Stimulated activated CD8-positive, alpha-beta memory T cell treated with anti-CD3 and anti-CD28 coated beads, Interleukin-7, amount 100 ng/mL, for 1 hour (primary cell): Measurements from ENCODE around the gene TYRO3.
"Not testable (repeated sequence)": the region's sequence is repeated elsewhere in the genome, so short reads cannot be mapped to it uniquely, and the experiment has no call there.

Experiments used
- DNase-seq, 2 donors: peaks; one replicate each; pipeline ENCODE4 v3.0.0-alpha.2; 2020; ENCODE audit warnings: low read depth in 2 of 2

Gene TYRO3

DNA sequence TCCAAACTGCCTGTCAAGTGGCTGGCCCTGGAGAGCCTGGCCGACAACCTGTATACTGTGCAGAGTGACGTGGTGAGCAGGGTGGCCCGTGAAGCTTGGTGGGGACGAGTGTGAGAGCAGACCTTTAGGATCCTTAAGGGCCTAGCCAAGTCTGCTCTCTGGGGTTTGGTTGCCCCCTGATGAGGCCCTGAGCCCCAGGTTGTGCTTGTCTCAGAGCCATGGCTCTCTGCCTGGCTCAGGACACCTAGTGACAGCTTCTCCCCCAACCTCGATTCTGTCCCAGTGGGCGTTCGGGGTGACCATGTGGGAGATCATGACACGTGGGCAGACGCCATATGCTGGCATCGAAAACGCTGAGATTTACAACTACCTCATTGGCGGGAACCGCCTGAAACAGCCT, 14.4 kb downstream of the TYRO3 start:
- DNase-seq, result no peak

DNA sequence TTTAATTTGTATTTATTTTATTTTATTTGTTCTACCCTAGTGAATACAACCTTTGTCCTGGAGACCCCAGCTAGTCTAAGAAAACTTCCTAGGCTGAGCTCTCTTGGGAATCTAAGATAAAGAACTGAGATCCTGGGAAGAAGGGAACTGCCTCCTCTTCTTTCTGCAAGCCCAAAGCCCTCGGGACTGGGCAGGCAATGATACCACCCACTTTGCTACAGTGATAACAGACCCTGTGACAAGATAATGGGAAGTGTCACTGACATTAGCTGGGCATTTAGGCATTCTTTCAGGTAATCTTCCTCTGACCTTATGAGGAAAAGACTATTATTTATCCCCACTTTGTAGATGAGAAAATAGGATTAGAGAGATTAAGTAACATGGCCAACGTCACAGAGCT, 15.1 kb downstream of the TYRO3 start:
- DNase-seq, result no peak

DNA sequence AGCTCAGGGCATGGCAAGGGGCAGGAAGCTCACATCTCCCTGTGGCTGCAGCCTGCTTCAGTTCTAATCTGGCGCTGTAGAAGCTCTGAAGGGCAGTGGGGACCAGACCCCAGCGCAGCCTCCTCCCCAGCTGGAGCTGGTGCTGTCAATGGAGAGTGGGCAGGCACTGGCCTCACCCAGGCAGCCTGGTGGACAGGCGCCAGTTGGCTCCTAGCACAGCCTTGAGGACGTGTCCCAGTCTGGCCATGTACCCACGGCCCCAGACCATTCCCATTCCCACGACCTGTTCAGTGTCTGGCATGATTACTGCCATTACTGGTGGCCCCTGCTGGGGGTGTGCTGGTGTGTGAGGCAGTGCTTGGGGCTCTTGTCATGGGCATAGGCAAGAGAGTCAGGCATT, 16.3 kb downstream of the TYRO3 start:
- DNase-seq, result no peak

DNA sequence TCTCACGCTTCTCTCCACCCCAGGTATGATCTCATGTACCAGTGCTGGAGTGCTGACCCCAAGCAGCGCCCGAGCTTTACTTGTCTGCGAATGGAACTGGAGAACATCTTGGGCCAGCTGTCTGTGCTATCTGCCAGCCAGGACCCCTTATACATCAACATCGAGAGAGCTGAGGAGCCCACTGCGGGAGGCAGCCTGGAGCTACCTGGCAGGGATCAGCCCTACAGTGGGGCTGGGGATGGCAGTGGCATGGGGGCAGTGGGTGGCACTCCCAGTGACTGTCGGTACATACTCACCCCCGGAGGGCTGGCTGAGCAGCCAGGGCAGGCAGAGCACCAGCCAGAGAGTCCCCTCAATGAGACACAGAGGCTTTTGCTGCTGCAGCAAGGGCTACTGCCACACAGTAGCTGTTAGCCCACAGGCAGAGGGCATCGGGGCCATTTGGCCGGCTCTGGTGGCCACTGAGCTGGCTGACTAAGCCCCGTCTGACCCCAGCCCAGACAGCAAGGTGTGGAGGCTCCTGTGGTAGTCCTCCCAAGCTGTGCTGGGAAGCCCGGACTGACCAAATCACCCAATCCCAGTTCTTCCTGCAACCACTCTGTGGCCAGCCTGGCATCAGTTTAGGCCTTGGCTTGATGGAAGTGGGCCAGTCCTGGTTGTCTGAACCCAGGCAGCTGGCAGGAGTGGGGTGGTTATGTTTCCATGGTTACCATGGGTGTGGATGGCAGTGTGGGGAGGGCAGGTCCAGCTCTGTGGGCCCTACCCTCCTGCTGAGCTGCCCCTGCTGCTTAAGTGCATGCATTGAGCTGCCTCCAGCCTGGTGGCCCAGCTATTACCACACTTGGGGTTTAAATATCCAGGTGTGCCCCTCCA, 19.1 kb downstream of the TYRO3 start:
- no peak for DNase-seq

DNA sequence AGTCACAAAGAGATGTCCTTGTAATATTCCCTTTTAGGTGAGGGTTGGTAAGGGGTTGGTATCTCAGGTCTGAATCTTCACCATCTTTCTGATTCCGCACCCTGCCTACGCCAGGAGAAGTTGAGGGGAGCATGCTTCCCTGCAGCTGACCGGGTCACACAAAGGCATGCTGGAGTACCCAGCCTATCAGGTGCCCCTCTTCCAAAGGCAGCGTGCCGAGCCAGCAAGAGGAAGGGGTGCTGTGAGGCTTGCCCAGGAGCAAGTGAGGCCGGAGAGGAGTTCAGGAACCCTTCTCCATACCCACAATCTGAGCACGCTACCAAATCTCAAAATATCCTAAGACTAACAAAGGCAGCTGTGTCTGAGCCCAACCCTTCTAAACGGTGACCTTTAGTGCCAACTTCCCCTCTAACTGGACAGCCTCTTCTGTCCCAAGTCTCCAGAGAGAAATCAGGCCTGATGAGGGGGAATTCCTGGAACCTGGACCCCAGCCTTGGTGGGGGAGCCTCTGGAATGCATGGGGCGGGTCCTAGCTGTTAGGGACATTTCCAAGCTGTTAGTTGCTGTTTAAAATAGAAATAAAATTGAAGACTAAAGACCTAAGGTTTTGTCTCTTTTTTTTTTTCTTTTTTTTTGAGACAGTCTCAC, 19.8 kb downstream of the TYRO3 start:
- no peak for DNase-seq

DNA sequence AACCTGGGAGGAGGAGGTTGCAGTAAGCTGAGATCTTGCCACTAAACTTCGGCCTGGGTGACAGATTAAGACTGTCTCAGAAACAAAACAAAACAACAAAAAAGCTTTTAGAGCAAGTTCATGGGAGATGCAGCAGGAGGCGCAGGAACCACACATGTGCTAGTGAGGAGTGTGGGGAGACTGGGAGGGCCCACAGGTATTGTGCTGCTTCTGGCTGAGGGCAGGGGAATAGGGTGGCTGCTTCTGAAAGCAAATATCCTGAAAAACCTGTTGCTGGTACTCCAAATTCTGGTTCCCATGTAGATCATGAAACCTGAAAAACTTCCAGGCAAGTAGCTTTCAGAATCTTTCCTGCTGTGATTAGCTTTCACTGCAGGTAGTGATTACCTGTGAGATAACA, 22.1 kb downstream of the TYRO3 start:
- DNase-seq, result no peak

DNA sequence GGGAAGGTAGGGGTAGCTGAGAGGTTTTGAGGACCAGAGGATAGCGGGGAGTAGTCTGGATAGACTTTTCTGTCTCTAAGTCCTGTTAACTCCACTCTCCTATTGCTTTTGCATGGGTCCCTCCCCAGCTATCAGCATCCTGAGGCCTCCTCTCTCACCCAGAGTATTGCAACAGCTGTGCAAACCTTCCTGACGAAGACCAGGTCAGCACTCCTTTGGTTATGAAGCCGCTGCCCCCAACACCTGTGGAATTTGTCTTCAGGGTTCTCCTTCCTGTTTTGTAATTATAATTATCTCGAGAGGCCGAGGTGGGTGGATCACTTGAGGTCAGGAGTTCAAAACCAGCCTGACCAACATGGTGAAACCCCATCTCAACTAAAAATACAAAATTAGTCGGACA, 24.8 kb downstream of the TYRO3 start:
- no peak for DNase-seq

DNA sequence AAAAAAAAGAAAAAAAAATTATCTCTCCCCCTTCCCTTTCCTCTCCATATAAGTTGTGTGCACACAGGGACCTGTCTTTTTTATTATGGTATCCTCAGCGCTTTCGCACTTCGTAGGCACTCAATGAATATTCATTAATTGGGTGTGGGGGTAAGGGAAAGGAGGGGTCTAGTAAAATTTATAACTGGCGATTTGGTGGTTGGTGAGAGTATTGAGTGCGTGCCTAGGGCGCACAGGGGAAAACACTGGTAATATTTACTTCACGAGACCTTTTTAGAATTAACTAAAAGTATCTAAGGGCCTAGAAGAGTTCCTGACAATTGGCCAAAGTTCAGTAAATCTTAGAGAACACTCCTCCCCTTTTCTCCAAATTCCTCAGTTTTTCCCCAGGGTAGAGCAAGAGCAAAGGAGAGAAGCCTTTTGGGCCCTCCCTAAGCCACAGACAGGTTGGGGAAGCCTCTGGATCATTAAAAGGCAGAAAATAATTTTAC, 25.7 kb downstream of the TYRO3 start:
- DNase-seq, result no peak

DNA sequence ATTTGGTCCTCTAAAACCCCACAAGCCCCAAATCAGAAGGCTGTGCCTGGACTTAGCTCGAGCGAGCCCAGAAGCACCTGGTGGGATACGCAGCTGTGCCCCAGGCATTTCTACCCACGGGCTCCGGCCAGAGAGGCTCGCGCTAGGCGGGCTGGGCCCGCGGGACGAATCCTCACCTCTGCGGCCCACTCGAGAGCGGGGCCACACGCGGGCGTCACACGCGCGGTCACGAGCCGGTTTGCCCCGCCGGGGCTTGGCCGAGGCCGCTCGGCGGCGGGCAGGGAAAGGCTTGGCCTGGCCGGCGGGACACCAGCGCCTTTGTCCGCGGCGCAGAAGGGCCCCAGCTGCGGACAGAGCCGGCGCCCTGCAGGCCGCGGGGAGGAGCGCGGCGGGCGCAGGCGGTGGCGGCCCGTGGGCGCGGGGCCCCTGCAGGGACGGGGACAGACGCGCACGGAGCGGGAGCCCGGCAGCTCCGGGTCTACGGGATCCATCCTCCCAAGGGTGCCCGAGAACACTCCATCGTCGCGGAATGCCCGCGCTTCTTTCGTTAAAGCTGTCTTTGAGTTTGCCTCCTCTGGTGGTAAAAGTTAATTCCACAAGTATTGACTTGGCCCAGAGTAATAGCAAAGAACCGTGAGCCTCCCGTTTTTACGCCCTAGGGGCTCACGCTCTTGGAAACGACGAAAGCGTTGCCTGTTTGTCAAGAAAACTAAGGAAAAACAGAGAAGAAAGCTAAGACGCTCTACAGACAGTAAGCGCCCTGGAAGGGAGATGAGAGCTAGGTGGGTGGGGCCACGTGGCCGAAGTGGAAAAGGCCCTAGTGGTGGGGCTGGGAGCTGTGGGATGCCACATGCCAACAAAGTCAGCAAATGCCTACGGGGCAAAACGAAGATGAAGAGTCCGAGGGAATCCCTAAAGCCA, 26.4 kb downstream of the TYRO3 start:
- no peak for DNase-seq

DNA sequence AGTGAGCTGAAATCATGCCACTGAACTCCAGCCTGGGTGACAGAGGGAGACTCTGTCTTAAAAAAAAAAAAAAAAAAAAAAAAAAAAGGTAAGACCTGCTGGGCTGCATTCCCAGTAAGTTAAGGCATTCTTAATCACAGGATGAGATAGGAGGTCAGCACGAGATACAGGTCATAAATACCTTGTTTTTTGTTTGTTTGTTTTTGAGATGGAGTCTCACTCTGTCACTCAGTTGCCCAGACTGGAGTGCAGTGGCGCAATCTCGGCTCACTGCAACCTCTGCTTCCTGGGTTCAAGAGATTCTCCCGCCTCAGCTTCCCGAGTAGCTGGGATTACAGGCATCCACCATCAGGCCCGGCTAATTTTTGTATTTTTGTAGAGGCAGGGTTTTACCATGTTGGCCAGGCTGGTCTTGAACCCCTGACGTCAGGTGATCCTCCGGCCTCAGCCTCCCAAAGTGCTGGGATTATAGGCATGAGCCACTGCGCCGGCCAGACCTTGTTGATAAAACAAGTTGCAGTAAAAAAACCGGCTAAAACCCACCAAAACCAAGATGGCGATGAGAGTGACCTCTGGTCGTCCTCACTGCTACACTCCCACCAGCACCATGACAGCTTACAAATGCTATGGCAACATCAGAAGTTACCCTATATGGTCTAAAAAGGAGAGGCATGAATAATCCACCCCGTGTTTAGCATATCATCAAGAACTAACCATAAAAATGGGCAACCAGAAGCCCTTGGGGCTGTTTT, 27.7 kb downstream of the TYRO3 start:
- DNase-seq, result not testable (repeated sequence)

DNA sequence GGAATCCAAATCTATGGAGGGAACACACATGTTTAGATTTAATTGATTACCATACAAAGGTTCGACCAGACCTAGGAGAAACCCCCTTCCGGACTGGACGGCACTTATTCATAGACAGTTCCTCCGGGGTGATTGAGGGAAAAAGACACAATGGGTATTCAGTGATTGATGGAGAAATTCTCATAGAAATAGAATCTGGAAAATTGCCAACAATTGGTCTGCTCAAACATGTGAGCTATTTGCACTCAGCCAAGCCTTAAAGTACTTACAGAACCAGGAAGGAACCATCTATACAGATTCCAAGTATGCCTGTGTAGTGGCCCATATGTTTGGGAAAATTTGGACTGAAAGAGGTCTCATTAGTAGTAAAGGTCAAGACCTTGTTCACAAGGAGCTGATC, 30.0 kb downstream of the TYRO3 start:
- not testable (repeated sequence) for DNase-seq

DNA sequence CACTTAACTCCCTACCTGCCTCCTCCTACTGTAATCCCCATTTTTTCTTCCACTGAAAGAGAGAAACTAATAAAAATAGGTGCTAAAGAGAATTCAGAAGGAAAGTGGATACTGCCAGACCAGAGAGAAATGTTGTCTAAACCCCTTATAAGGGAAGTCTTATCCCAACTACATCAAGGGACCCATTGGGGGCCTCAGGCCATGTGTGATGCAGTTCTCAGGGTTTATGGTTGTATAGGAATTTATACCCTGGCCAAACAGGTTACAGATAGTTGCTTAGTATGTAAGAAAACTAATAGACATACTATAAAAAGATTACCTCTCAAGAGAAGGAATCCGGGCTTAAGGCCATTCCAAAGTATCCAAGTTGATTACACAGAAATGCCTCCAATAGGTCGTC, 30.6 kb downstream of the TYRO3 start:
- DNase-seq, result not testable (repeated sequence)

DNA sequence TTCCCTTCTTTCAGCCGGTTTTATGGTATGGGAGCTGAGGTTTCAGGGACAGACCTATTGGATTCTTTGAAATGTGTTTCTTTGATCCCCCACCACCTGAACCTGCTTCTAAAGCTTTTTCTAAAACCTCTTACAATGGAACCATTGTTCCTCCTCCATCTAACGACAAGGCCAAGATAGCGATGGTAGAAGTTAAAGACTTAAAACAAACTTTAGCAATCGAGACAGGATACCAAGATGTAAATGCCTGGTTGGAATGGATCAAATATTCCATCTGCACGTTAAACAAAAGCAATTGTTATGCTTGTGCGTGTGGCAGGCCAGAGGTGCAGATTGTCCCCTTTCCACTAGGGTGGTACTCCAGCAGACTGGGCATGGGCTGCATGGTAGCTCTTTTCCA, 32.2 kb downstream of the TYRO3 start:
- not testable (repeated sequence) for DNase-seq

DNA sequence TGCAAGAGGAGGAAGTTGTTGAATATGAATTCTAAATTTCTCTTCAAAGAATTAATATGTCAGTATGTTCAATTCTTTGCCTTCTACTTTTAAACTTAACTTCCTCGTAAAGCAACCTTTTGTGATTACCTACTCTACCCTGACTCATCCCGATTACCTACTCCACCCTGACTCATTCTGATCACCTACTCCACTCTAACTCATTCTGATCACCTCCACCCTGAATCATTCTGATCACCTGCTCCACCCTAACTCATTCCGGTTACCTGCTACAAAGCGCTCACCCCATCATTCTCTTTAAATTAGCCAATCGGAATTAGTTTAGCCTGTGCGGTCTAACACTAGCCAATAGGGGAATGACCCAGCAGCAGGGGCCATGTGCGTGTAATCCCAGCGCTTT, 33.7 kb downstream of the TYRO3 start:
- not testable (repeated sequence) for DNase-seq

DNA sequence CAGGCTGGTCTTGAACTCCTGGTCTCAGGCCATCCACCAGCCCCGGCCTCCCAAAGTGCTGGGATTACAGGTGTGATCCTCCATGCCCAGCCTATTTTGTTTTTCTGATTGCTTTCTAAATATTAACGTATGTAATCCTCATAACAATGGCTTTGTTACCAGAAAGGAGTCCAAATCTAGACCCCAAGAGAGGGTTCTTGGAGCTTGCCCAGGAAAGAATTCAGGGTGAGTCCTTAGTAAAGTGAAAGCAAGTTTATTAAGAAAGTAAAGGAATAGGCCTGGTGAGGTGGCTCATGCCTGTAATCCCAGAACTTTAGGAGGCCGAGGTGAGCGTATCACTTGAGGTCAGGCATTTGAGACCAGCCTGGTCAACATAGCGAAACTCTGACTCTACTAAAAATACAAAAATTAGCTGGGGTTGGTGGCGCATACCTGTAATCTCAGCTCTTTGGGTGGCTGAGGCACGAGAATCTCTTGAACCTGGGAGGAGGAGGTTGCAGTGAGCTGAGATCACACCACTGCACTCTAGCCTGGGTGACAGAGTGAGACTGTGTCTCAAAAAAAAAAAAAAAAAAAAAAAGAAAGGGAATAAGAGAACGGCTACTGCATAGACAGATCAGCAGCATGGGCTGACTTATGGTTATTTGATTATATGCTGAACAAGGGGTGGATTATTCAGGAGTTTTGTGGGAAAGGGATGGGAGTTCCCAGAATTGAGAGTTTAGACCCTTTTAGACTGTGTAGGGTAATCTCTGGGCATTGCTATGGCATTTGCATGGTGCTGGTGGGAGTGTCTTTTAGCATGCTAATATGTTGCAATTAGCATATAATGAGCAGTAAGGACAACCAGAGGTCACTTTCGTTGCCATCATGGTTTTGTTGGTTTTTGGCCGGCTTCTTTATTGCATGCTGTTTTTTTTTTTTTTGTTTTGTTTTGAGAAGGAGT, 36.1 kb downstream of the TYRO3 start:
- DNase-seq, result no peak

DNA sequence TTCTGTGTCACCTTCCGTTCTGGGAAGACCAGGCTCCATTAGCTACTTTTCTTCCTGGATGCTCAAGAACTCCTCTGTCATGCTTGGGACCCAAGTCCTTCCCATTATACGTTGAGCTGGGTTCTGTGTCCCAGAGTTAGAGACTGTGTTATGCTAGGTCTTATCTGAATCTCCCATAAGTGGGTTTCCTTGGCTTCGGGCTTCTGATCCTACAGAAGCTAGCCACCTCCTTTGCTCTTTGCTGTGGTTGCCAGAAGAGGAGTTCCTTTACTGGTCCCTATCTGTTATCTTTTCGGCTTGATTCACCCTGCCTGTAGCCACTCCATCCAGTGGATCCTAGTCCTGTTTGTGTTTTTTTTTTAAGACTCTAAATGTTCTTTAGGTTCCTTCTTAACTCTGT, 38.0 kb downstream of the TYRO3 start:
- no peak for DNase-seq

DNA sequence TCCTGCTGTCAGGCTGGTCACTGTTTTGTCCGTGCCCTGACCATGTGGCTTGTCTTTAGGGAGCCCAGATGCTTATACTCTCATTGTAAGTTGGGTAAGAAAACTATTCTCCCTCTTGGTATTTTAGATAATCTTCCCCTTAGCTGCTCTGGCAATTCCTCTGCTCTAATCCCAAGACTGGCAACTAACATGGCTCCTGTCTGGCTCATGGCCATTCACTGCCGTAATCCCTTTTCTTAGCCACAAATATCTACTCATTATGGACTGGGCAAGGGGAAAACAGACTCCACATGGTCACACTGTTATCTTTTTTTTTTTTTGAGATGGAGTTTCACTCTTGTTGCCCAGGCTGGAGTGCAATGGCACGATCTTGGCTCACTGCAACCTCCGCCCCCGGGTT, 38.8 kb downstream of the TYRO3 start:
- no peak for DNase-seq

DNA sequence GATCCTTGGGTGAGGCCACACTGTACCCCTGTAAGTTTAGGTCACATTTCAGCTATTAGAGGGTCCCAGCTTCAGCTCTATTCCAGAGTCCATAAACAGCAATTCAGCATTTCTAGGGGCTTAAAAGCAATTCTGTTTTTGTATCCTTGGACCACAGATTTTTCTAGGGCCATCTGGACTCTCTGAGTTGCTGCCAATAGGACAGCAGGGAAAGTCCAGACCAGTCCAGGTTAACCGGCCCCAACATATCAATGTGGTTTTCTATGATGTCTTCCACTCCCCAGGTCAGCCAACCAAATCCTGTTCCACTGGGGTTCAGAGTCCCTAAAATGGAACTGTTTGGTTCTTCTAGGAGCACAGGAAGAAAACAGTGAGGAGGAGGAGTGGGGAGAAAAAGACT, 40.0 kb downstream of the TYRO3 start:
- DNase-seq, result no peak

DNA sequence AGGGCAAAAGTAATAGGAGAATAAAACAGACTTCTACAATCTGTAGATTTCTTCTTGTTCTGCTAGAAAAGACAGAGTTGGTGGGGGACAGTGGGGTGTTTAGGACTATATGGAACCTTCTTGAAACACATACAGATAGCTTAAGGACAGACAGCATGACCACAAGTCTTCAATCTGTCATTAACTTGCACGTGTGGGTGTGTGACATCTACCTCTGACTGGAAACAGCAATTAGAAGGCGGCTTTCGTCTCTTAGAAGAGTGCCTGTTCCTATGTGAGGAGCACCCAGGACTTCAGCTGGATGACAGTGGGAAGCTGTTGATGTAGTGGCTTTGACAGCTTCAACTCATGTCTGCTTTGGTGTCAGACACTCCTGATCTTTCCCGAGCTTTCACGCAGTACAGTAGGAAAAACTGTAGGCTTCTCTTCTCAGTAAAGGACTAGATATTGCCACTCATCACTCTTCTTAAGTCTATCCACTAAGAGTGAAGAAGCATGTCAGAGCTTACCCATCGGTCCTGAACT, 44.5 kb downstream of the TYRO3 start:
- no peak for DNase-seq
